NAMALWA (cell line): ENCODE measurements around the gene GMPPA.
A peak's percentile ranks its signal among the peaks of the same experiment; 100 is the strongest.

ENCODE experiments used
- DNase-seq: peaks from one replicate; pipeline ENCODE4 v3.0.0-alpha.2; 2015; ENCODE audit warnings: low spot score

GMPPA gene

GRCh38 chr2:219506802-219507526 lies 8.3 kb downstream of the GMPPA start:
- no peak for DNase-seq

- no peak for DNase-seq
These were observed 9.1 kb downstream of the GMPPA start for GRCh38 chr2:219507581-219508443.

- no peak for DNase-seq
These were observed 9.7 kb downstream of the GMPPA start for GRCh38 chr2:219508444-219508734.

- no peak for DNase-seq
These were observed 10.5 kb downstream of the GMPPA start for GRCh38 chr2:219508971-219509779.

GRCh38 chr2:219509780-219510511 lies 11.3 kb downstream of the GMPPA start:
- peak; percentile 70 for DNase-seq

- DNase-seq = no peak
These were observed 11.9 kb downstream of the GMPPA start for GRCh38 chr2:219510512-219511135.

GRCh38 chr2:219511547-219512325 lies 13.0 kb downstream of the GMPPA start:
- DNase-seq = no peak

- no peak for DNase-seq
These were observed 14.0 kb downstream of the GMPPA start for GRCh38 chr2:219512524-219513216.

GRCh38 chr2:219513787-219514186 lies 15.1 kb downstream of the GMPPA start:
- no peak for DNase-seq

- no peak for DNase-seq
These were observed 15.6 kb downstream of the GMPPA start, which contains the start of gene ASIC4 for GRCh38 chr2:219514196-219514761. Gene ASIC4 (plus strand): TSS chr2:219514482. CDS start chr2:219514725, 243 bp downstream.

GRCh38 chr2:219514836-219515235 lies 16.1 kb downstream of the GMPPA start:
- DNase-seq = no peak

GRCh38 chr2:219515874-219516629 lies 17.4 kb downstream of the GMPPA start:
- DNase-seq = no peak

- no peak for DNase-seq
These were observed 18.2 kb downstream of the GMPPA start for GRCh38 chr2:219516888-219517287.

GRCh38 chr2:219517954-219518778 lies 19.5 kb downstream of the GMPPA start:
- no peak for DNase-seq

- no peak for DNase-seq
These were observed 20.8 kb downstream of the GMPPA start for GRCh38 chr2:219519526-219519916.

GRCh38 chr2:219520079-219520478 lies 21.4 kb downstream of the GMPPA start:
- DNase-seq = no peak

- peak; percentile 43 for DNase-seq
These were observed 22.6 kb downstream of the GMPPA start for GRCh38 chr2:219521066-219521880.
